ENCODE results near the gene SPRY4. TPM values are rescaled to one million over a fixed set of nuclear protein-coding genes. Genes with fewer than 3 reads are reported as not detected.
A peak's percentile ranks its signal among the peaks of the same experiment; 100 is the strongest.

The SPRY4 gene
- total and polyA plus RNA-seq, 12 donors: 5.0 to 13.7 (median 9.5) TPM

DNA sequence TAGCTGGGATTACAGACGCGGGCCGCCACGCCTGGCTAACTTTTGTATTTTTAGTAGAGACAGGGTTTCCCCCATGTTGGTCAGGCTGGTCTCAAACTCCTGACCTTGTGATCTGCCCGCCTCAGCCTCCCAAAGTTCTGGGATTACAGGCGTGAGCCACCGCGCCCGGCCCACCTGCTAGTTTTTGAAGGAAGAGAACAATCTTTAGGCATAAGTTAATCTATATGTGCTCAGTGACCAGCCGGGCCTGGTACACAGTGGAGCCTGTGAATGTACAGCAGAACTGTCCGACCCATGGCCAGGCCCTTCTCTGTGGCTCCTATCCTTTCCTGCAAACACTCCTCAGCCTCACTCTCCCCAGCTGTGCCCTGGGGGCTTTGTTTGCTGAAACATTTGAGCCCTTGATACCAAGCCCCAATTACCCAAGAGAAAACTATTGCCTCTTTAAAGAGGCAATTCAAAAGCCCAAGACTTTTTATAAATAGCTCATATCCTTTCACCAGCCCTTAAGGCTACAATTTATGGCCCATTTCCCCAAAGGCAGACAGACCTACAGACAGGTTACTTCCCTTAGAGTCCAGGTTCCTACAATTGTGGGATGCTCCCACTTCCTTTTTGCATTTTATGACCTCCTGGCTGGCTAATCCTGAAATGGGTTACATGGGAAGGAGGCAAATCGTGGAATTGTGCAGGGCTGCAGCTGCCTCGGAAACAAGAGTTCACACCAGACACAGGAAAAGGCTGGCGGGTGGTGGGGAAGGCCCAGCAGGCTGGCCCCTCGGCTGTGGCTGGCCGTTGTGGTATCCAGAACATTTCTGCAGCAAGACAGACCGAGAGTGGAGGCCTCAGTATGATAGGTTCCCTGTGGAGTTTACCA, 37.5 kb downstream of the SPRY4 start:
- H3K36me3 ChIP-seq: no peaks in the 10 kb centered on the region
- H3K27me3 ChIP-seq: no peaks in the 10 kb centered on the region
- H3K4me3 ChIP-seq: no peak overlapping the region
- TF ChIP-seq, protein P1, sequence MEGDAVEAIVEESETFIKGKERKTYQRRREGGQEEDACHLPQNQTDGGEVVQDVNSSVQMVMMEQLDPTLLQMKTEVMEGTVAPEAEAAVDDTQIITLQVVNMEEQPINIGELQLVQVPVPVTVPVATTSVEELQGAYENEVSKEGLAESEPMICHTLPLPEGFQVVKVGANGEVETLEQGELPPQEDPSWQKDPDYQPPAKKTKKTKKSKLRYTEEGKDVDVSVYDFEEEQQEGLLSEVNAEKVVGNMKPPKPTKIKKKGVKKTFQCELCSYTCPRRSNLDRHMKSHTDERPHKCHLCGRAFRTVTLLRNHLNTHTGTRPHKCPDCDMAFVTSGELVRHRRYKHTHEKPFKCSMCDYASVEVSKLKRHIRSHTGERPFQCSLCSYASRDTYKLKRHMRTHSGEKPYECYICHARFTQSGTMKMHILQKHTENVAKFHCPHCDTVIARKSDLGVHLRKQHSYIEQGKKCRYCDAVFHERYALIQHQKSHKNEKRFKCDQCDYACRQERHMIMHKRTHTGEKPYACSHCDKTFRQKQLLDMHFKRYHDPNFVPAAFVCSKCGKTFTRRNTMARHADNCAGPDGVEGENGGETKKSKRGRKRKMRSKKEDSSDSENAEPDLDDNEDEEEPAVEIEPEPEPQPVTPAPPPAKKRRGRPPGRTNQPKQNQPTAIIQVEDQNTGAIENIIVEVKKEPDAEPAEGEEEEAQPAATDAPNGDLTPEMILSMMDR (IDR thresholded peaks at IDR 0.05): no peak
- DNase-seq: no peak
- peaks cover 8 to 46% (median 24%) of the 10 kb centered on the region in 9 donors for H3K4me1 ChIP-seq
- 72 to 76% methylated on average over 17 of the region's 17 CpGs for WGBS, 2 donors
- H3K9me3 ChIP-seq: no peaks in the 10 kb centered on the region
- intact Hi-C loops (cut with DNase I): no loop called here
- peak overlapping the region in 6 of 10 donors; percentile 0 to 61 (median 29) for H3K27ac ChIP-seq
- no peak for ATAC-seq

DNA sequence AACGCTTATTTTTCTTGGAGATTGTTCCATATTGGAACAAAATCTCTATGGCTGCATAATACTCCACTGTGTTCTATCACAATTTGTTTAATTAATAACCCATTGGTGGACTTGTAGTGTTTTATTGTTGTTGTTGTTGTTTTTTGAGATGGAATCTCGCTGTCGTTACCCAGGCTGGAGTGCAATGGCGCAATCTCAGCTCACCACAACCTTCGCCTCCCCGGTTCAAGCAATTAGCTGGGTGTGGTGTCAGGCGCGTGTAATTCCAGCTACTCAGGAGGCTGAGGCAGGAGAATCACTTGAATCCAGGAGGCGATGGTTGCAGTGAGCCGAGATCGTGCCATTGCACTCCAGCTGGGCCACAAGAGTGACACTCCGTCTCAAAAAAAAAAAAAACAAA, 38.7 kb downstream of the SPRY4 start:
- Histone ChIP-seq H3K27ac (no peak overlapping the region), H3K36me3 (no peaks in the 10 kb centered on the region), H3K9me3 (no peaks in the 10 kb centered on the region), H3K4me3 (no peak overlapping the region), H3K4me1 (peaks cover 8 to 47% (median 31%) of the 10 kb centered on the region in 9 donors), H3K27me3 (no peaks in the 10 kb centered on the region)
- DNase-seq: no peak
- TF ChIP-seq, protein P1 (IDR thresholded peaks at IDR 0.05): no peak
- no peak for ATAC-seq
- intact Hi-C loops (cut with DNase I): no loop called here
- 94 to 95% methylated on average over 12 of the region's 12 CpGs for WGBS, 2 donors

DNA sequence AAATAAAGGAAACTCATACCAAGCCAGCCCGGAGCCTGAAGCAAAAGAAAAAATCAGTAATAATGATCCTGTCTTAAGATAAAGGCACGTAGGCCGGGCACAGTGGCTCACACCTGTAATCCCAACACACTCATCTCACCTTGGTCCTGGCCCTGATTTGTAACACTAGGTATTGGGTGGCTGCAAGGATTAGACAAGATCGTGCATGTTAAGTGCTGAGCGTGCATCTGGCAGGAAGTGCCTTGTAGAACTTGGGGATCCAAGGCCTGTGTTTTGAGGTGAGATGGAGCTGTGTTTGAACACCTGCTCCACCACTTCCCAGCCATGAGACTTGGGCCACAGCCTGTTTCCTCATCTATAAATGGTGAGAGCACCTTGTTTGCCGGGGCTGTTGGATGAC, 41.5 kb downstream of the SPRY4 start:
- H3K4me1 ChIP-seq: peaks cover 9 to 55% (median 41%) of the 10 kb centered on the region in 9 donors
- H3K9me3 ChIP-seq: no peaks in the 10 kb centered on the region
- intact Hi-C loops (cut with DNase I): loop anchor here in 1 of 10 donors (5.0 kb wide), 2 partner anchors 34 to 66 kb away; no protein-coding TSS in a partner anchor
- no peak overlapping the region for H3K27ac ChIP-seq
- no peaks in the 10 kb centered on the region for H3K36me3 ChIP-seq
- no peak overlapping the region for H3K4me3 ChIP-seq
- no peak for DNase-seq
- 93 to 95% methylated on average over 6 of the region's 6 CpGs for WGBS, 2 donors
- H3K27me3 ChIP-seq: no peaks in the 10 kb centered on the region
- no peak for ATAC-seq
- TF ChIP-seq, protein P1 (IDR thresholded peaks at IDR 0.05): no peak

DNA sequence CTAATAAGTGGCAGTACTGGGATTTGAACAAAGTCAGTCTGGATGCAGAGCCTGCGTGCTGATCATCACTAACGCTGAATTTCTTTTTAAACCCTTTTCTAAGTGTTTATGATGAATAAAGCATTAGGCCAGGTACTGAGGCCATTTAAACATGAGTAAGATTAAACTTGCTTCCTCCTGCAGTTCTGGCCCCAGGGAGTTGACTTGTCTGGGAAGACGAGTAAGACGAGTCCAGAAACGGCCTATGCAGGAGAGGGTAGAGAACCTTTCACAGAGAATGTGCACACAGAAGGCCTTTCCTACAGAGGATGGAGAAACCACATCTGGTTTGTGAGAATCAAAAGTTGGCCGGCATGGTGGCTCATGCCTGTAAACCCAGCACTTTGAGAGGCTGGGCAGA, 42.9 kb downstream of the SPRY4 start:
- WGBS, 2 donors: 87 to 88% methylated on average over 6 of the region's 6 CpGs
- DNase-seq (no peak), ATAC-seq (no peak)
- H3K27ac ChIP-seq: peak overlapping the region in 1 of 10 donors; percentile 89
- intact Hi-C loops (cut with DNase I): loop anchor here in 1 of 10 donors (2.0 to 5.0 kb wide), 3 partner anchors 35 to 261 kb away; no protein-coding TSS in a partner anchor
- H3K4me3 ChIP-seq: no peak overlapping the region
- TF ChIP-seq, protein P1 (IDR thresholded peaks at IDR 0.05): no peak
- no peaks in the 10 kb centered on the region for H3K27me3 ChIP-seq
- H3K4me1 ChIP-seq: peaks cover 6 to 41% (median 27%) of the 10 kb centered on the region in 9 donors
- no peaks in the 10 kb centered on the region for H3K9me3 ChIP-seq
- no peaks in the 10 kb centered on the region for H3K36me3 ChIP-seq

All from heart right ventricle (tissue), 16 donors.